Smooth muscle cell (in vitro differentiated cells): ENCODE results near the gene LRRC45. TPM values are rescaled to one million over a fixed set of nuclear protein-coding genes. Genes with fewer than 3 reads are reported as not detected.

ENCODE experiments used
- DNase-seq: peaks from one replicate; lab custom pipeline; 2025; ENCODE audit not compliant: unreplicated experiment; lab: John Stamatoyannopoulos, UW
- H2AFZ ChIP-seq: fragments of 200-600 bp; sonication (generic); 2 replicates; pipeline ENCODE4 v1.6.0; 2016; ENCODE audit warnings: antibody characterized with exemption, low read depth, mild to moderate bottlenecking
- H3F3A ChIP-seq: fragments of 200-600 bp; sonication (generic); 2 replicates; pipeline ENCODE4 v1.6.0; 2017; ENCODE audit warnings: antibody characterized with exemption, low read depth
- H3K27ac ChIP-seq: fragments of 200-600 bp; sonication (generic); 2 replicates; pipeline ENCODE4 v1.5.1; 2016; ENCODE audit warnings: low read depth, mild to moderate bottlenecking
- H3K27me3 ChIP-seq: fragments of 200-600 bp; sonication (generic); 2 replicates; pipeline ENCODE4 v1.6.1; 2016; ENCODE audit warnings: low read depth, mild to moderate bottlenecking
- H3K36me3 ChIP-seq: fragments of 200-600 bp; sonication (generic); 2 replicates; pipeline ENCODE4 v1.5.1; 2016; ENCODE audit warnings: low read depth
- H3K4me1 ChIP-seq: fragments of 200-600 bp; sonication (generic); 2 replicates; pipeline ENCODE4 v1.5.1; 2016; ENCODE audit warnings: low read depth
- H3K4me2 ChIP-seq: fragments of 200-600 bp; sonication (generic); 2 replicates; pipeline ENCODE4 v1.6.0; 2016; ENCODE audit warnings: mild to moderate bottlenecking
- H3K4me3 ChIP-seq: fragments of 200-600 bp; sonication (generic); 2 replicates; pipeline ENCODE4 v1.5.1; 2016; ENCODE audit warnings: mild to moderate bottlenecking
- H3K79me2 ChIP-seq: fragments of 200-600 bp; sonication (generic); 2 replicates; pipeline ENCODE4 v1.6.0; 2016; ENCODE audit warnings: low read depth, mild to moderate bottlenecking
- H3K9ac ChIP-seq: fragments of 200-600 bp; sonication (generic); 2 replicates; pipeline ENCODE4 v1.6.0; 2016; ENCODE audit warnings: low read depth
- H3K9me3 ChIP-seq: fragments of 200-600 bp; sonication (generic); replicated peaks from 2 replicates; pipeline ENCODE4 v1.5.1; 2016; ENCODE audit warnings: low read depth
- H4K20me1 ChIP-seq: fragments of 200-600 bp; sonication (generic); 2 replicates; pipeline ENCODE4 v1.6.0; 2016; ENCODE audit warnings: low read depth
- WGBS: methylation state at CpG from one replicate; pipeline ENCODE4 v1.1.7; 2016; ENCODE audit warnings: low lambda C conversion rate; 5-methylcytosine and 5-hydroxymethylcytosine counted together
- polyA plus RNA-seq: library from polyadenylated mRNA; unstranded; fragments of >200 nt; fragmentation: Nextera tagmentation; extraction: Ambion mirVana; gene quantifications from 2 replicates; pipeline ENCODE4 v1.2.1, GENCODE V29; 2016
- total RNA-seq: library from RNA; depleted of rRNA; stranded (reverse); fragments of >200 nt; gene quantifications from 2 replicates; pipeline ENCODE4 v1.2.3, GENCODE V29; 2014
- TF ChIP-seq, protein P1 (sequence below): fragments of 200-600 bp; sonication (generic); IDR thresholded peaks from 2 replicates; pipeline ENCODE4 v1.5.1; 2017; ENCODE audit warnings: borderline replicate concordance, mild to moderate bottlenecking, antibody characterized with exemption; ENCODE audit not compliant: insufficient read depth, poor library complexity, severe bottlenecking

LRRC45 gene
- total and polyA plus RNA-seq, 2 experiments from 2014 or later = 9.6 to 13.5 TPM

DNA sequence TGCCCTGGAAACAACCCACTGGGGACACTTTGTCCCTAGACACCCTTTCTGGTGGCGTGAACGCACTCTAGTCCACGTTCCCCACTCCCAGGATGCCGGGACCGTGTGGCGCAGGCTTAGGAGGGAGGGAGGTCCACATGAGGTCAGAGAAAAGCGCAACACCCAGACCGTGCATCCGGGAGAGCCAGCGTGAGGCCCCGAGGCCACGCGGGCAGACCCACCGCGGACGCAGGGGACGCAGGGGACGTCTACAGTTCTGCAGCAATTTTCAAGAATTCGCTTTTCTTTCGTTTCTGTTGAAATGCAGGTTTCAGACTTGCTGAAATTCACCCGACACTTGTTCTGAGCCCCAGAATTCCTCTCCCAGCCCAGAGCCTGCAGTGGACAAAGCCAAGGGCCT lies 23.8 kb downstream of the LRRC45 start:
- Histone ChIP-seq H3K4me3 (no peak overlapping the region), H3K4me1 (peaks cover 7% of the 10 kb centered on the region), H2AFZ (no peak overlapping the region), H4K20me1 (no peaks in the 10 kb centered on the region), H3K27me3 (no peaks in the 10 kb centered on the region), H3K36me3 (no peaks in the 10 kb centered on the region), H3F3A (no peaks in the 10 kb centered on the region), H3K9me3 (no peaks in the 10 kb centered on the region), H3K9ac (no peak overlapping the region), H3K79me2 (peaks cover 6% of the 10 kb centered on the region), H3K27ac (no peak overlapping the region), H3K4me2 (no peak overlapping the region)
- TF ChIP-seq, protein P1, sequence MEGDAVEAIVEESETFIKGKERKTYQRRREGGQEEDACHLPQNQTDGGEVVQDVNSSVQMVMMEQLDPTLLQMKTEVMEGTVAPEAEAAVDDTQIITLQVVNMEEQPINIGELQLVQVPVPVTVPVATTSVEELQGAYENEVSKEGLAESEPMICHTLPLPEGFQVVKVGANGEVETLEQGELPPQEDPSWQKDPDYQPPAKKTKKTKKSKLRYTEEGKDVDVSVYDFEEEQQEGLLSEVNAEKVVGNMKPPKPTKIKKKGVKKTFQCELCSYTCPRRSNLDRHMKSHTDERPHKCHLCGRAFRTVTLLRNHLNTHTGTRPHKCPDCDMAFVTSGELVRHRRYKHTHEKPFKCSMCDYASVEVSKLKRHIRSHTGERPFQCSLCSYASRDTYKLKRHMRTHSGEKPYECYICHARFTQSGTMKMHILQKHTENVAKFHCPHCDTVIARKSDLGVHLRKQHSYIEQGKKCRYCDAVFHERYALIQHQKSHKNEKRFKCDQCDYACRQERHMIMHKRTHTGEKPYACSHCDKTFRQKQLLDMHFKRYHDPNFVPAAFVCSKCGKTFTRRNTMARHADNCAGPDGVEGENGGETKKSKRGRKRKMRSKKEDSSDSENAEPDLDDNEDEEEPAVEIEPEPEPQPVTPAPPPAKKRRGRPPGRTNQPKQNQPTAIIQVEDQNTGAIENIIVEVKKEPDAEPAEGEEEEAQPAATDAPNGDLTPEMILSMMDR = no peak
- no peak for DNase-seq
- WGBS = 96% methylated on average over 21 of the region's 21 CpGs

DNA sequence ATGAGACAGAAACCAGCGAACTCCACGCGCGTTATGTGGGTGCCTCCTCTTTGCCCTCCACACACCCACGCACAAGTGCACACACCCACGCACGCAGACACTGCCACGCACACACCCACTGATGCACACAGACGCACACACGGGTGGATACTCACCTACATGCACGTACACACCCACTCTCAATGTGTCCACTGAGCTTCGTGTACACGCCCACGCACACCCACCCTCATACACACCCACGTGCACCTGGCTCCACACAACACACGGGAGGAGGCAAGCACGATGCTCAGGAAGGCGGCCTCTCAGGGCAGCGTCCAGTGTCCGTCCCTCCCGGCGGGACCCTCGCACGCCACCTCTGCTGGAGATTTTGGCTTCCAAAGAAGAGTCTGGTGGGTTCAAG lies 24.3 kb downstream of the LRRC45 start:
- DNase-seq = no peak
- H3F3A ChIP-seq = no peaks in the 10 kb centered on the region
- TF ChIP-seq, protein P1 = no peak
- H3K79me2 ChIP-seq = peaks cover 10% of the 10 kb centered on the region
- no peak overlapping the region for H3K27ac ChIP-seq
- H3K36me3 ChIP-seq = no peaks in the 10 kb centered on the region
- peaks cover 2% of the 10 kb centered on the region for H4K20me1 ChIP-seq
- no peak overlapping the region for H3K4me3 ChIP-seq
- no peak overlapping the region for H3K9ac ChIP-seq
- no peaks in the 10 kb centered on the region for H3K27me3 ChIP-seq
- H3K4me2 ChIP-seq = no peak overlapping the region
- H3K9me3 ChIP-seq = no peaks in the 10 kb centered on the region
- 96% methylated on average over 24 of the region's 24 CpGs for WGBS
- H3K4me1 ChIP-seq = peaks cover 7% of the 10 kb centered on the region
- no peak overlapping the region for H2AFZ ChIP-seq

DNA sequence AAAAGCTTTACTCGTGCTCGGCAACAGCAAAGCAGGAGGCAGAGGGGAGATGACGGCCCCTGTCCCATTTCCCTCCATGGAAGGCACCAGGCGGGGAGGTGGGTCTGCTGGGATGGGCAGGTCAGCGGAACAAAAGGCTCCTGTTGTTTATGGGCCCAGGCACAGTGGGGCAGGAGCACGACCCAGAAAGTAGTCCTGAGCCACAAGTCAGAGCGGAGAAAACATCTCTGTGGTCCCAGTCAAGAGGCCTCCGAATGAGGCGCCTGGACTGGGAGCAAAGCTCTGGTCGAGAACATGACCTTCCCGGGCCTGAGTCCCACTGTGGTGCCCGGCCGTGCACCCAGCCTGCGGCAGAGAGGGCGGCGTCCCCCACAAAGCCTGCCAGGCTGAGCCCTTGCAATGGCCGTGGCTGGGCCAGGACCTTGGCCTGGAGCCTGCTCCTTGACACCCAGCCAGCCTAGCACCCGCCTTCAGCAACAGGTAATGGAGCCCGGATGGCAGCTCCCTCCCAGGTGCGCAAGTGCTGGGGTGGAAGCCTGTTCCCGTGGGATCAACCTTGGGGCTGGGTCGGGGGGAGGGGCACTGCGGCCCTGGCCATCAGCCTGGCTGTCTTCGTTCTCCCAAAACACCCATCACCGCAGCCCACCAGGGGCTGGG lies 24.9 kb downstream of the LRRC45 start:
- Histone ChIP-seq H3K27me3 (no peaks in the 10 kb centered on the region), H3F3A (no peaks in the 10 kb centered on the region), H2AFZ (no peak overlapping the region), H3K4me3 (no peak overlapping the region), H3K4me2 (no peak overlapping the region), H3K9ac (no peak overlapping the region), H3K27ac (no peak overlapping the region), H3K79me2 (peaks cover 16% of the 10 kb centered on the region), H3K9me3 (no peaks in the 10 kb centered on the region), H3K36me3 (no peaks in the 10 kb centered on the region), H3K4me1 (peaks cover 14% of the 10 kb centered on the region), H4K20me1 (peaks cover 7% of the 10 kb centered on the region)
- WGBS = 96% methylated on average over 25 of the region's 25 CpGs
- DNase-seq = no peak
- TF ChIP-seq, protein P1 = no peak

DNA sequence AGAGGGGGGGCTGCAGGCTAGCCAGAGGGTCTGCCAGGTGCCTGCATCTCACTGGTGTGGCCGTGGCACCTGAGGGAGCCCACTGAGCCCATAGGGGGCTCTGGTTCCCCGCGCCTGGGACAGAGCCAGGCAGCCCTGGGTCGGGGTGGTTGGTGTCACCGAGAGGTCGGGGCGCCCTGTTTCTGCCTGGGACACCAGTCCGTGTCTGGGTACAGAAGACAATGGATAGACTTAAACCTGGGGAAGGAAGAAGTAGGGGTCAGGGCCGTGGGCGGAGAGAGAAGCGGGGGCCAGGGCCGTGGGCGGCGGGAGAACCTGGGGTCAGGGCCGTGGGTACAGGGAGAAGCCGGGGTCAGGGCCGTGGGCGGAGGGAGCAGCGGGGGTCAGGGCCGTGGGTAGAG lies 25.5 kb downstream of the LRRC45 start:
- H3F3A ChIP-seq = no peaks in the 10 kb centered on the region
- no peak overlapping the region for H3K27ac ChIP-seq
- no peaks in the 10 kb centered on the region for H3K27me3 ChIP-seq
- H2AFZ ChIP-seq = no peak overlapping the region
- H3K9me3 ChIP-seq = no peaks in the 10 kb centered on the region
- H3K4me3 ChIP-seq = no peak overlapping the region
- H3K36me3 ChIP-seq = no peaks in the 10 kb centered on the region
- H3K79me2 ChIP-seq = peaks cover 22% of the 10 kb centered on the region
- H4K20me1 ChIP-seq = peaks cover 7% of the 10 kb centered on the region
- H3K9ac ChIP-seq = no peak overlapping the region
- 98% methylated on average over 10 of the region's 20 CpGs for WGBS
- no peak for DNase-seq
- peaks cover 16% of the 10 kb centered on the region for H3K4me1 ChIP-seq
- H3K4me2 ChIP-seq = no peak overlapping the region
- TF ChIP-seq, protein P1 = no peak
